OCI-LY3 (cell line): ENCODE data around the gene BTBD6.

Experiments used
- H2AFZ ChIP-seq: fragments of 200-600, 300-600 bp; shearing (Covaris generic); 2 replicates; pipeline ENCODE4 v1.6.0; 2014; ENCODE audit warnings: antibody characterized with exemption, low read depth, low read length
- H3K27ac ChIP-seq: fragments of 200-600, 300-600 bp; sonication (generic); 2 replicates; pipeline ENCODE4 v1.5.1; 2014; ENCODE audit warnings: mild to moderate bottlenecking, low read length, moderate library complexity, mixed read lengths
- H3K27me3 ChIP-seq: fragments of 200-600, 300-600 bp; sonication (generic); 2 replicates; pipeline ENCODE4 v1.6.1; 2014; ENCODE audit warnings: low read depth, low read length, mixed read lengths
- H3K36me3 ChIP-seq: fragments of 200-600, 300-600 bp; sonication (generic); replicated peaks from 2 replicates; pipeline ENCODE3; 2014; ENCODE audit warnings: low read depth, low read length, mixed read lengths
- H3K4me1 ChIP-seq: fragments of 300-600, 200-600 bp; sonication (generic); 2 replicates; pipeline ENCODE4 v1.6.1; 2014; ENCODE audit warnings: low read length, mixed read lengths
- H3K4me2 ChIP-seq: fragments of 200-600, 300-600 bp; sonication (generic); 2 replicates; pipeline ENCODE4 v1.6.1; 2014; ENCODE audit warnings: low read length, mixed read lengths
- H3K4me3 ChIP-seq: fragments of 300-600, 200-600 bp; sonication (generic); 2 replicates; pipeline ENCODE4 v1.5.1; 2014; ENCODE audit warnings: antibody characterized with exemption, mild to moderate bottlenecking, low read length, moderate library complexity
- H3K79me2 ChIP-seq: fragments of 300-600, 200-600 bp; shearing (Covaris generic); 2 replicates; pipeline ENCODE4 v1.6.1; 2014; ENCODE audit warnings: mild to moderate bottlenecking, low read length, mixed read lengths
- H3K9ac ChIP-seq: fragments of 300-600, 200-600 bp; shearing (Covaris generic); 2 replicates; pipeline ENCODE4 v1.6.0; 2014; ENCODE audit warnings: mild to moderate bottlenecking, low read length, moderate library complexity
- H3K9me3 ChIP-seq: fragments of 200-600, 300-600 bp; shearing (Covaris generic); 2 replicates; pipeline ENCODE4 v1.6.1; 2014; ENCODE audit warnings: low read length, mixed read lengths; ENCODE audit not compliant: insufficient read depth
- H4K20me1 ChIP-seq: fragments of 200-600, 300-600 bp; sonication (generic); 2 replicates; pipeline ENCODE4 v1.6.1; 2016; ENCODE audit warnings: low read length, mixed read lengths; ENCODE audit not compliant: insufficient read depth
- CTCF ChIP-seq: fragments of 200-600, 300-600 bp; sonication (generic); IDR thresholded peaks from 2 replicates; pipeline ENCODE4 v1.5.1; 2014; ENCODE audit warnings: antibody characterized with exemption, low read length, low read depth
- EZH2phosphoT487 ChIP-seq: fragments of 200-600 bp; shearing (Covaris generic); IDR thresholded peaks from 2 replicates; pipeline ENCODE4 v1.6.1; 2018; ENCODE audit warnings: antibody characterized with exemption, mixed run types, low read depth

The BTBD6 gene

DNA sequence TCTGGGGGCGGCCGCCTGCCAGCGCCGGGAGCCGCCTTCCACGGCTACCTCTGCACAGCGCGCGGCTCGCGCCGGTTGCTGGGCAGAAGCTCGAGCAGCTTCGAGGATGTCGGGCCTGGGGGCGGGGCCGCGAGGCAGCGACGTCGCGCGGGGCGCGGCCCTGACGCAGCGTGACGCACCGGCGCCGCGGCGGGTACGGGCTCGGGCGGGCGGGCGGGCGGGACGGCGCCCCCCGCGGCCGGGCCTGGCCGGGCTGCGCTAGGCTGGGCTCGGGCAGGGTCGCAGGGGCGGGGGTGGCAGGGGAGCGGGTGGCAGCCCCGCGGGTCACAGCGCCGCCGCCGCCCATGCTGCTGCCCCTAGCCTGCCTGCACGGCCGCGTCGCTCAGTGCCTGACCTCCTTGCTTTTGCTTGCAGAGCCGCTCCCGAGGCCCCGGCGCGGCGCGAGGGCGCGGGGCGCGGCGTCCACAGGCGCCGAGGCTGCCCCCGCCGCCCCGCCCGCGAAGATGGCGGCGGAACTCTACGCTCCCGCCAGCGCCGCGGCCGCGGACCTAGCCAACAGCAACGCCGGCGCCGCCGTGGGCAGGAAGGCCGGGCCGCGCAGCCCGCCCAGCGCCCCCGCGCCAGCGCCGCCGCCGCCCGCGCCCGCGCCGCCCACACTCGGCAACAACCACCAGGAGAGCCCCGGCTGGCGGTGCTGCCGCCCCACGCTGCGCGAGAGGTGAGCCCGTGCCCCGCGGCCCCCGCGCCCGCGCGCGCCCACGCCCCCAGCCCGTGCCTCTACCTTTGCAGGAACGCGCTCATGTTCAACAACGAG lies at the start of gene BTBD6:
Gene BTBD6 (plus strand): TSS at position 166 of the 814 bp plus-strand sequence. CDS start 179 bp downstream, at position 345.
- H2AFZ ChIP-seq = no peak within 1 kb of the TSS
- no peaks in the 10 kb centered on the region for H4K20me1 ChIP-seq
- no peak within 1 kb of the TSS for H3K27ac ChIP-seq
- TF ChIP-seq EZH2phosphoT487 = no peak
- no peaks in the 10 kb centered on the region for H3K9me3 ChIP-seq
- H3K36me3 ChIP-seq = peaks cover 5% of the 10 kb centered on the region
- H3K4me1 ChIP-seq = peaks cover 5% of the 10 kb centered on the region; the same call in 1 of the 2 replicates
- H3K79me2 ChIP-seq = no peaks in the 10 kb centered on the region
- peak within 1 kb of the TSS; percentile 83 for H3K4me2 ChIP-seq
- H3K9ac ChIP-seq = peak within 1 kb of the TSS; percentile 55
- peak within 1 kb of the TSS; percentile 77 for H3K4me3 ChIP-seq
- H3K27me3 ChIP-seq = no peaks in the 10 kb centered on the region

- Histone ChIP-seq H4K20me1 (no peaks in the 10 kb centered on the region), H2AFZ (no peak overlapping the region), H3K27me3 (peaks cover 22% of the 10 kb centered on the region), H3K9ac (no peak overlapping the region), H3K4me3 (no peak overlapping the region), H3K9me3 (no peaks in the 10 kb centered on the region), H3K27ac (no peak overlapping the region), H3K4me1 (no peaks in the 10 kb centered on the region), H3K79me2 (no peaks in the 10 kb centered on the region), H3K36me3 (no peaks in the 10 kb centered on the region), H3K4me2 (no peak overlapping the region)
- TF ChIP-seq EZH2phosphoT487 (no peak), CTCF (no peak)
These were observed 49.7 kb upstream of the BTBD6 start for GRCh38 chr14:105198588-105198987.

GRCh38 chr14:105199093-105199492 lies 49.2 kb upstream of the BTBD6 start:
- no peak for TF ChIP-seq CTCF
- TF ChIP-seq EZH2phosphoT487 = no peak
- no peak overlapping the region for H2AFZ ChIP-seq
- no peak overlapping the region for H3K4me2 ChIP-seq
- no peaks in the 10 kb centered on the region for H3K4me1 ChIP-seq
- H3K36me3 ChIP-seq = no peaks in the 10 kb centered on the region
- no peaks in the 10 kb centered on the region for H3K79me2 ChIP-seq
- H3K4me3 ChIP-seq = no peak overlapping the region
- no peak overlapping the region for H3K9ac ChIP-seq
- H3K27me3 ChIP-seq = peaks cover 20% of the 10 kb centered on the region
- H3K27ac ChIP-seq = no peak overlapping the region
- H4K20me1 ChIP-seq = no peaks in the 10 kb centered on the region
- H3K9me3 ChIP-seq = no peaks in the 10 kb centered on the region

- Histone ChIP-seq H3K36me3 (no peaks in the 10 kb centered on the region), H3K9ac (no peak overlapping the region), H3K9me3 (no peaks in the 10 kb centered on the region), H3K4me1 (no peaks in the 10 kb centered on the region), H3K79me2 (no peaks in the 10 kb centered on the region), H4K20me1 (no peaks in the 10 kb centered on the region), H2AFZ (no peak overlapping the region), H3K27ac (no peak overlapping the region), H3K4me2 (no peak overlapping the region), H3K4me3 (no peak overlapping the region), H3K27me3 (peaks cover 20% of the 10 kb centered on the region)
- TF ChIP-seq CTCF (peak; percentile 31), EZH2phosphoT487 (no peak)
These were observed 48.3 kb upstream of the BTBD6 start for GRCh38 chr14:105200074-105200473.
